DMS 273 treated with DMSO at 0.1 percent for 48 hours (cell line): ENCODE measurements around the gene SH3BP2.

ENCODE experiments used
- DNase-seq: peaks from one replicate; lab custom pipeline; 2025; lab: John Stamatoyannopoulos, UW

SH3BP2 gene

GRCh38 chr4:2792711-2793585 is at the start of gene SH3BP2:
TSS of gene SH3BP2 (plus strand) at chr4:2793085. CDS start at chr4:2820618, 27,533 bp downstream.
- DNase-seq: no peak

DNA sequence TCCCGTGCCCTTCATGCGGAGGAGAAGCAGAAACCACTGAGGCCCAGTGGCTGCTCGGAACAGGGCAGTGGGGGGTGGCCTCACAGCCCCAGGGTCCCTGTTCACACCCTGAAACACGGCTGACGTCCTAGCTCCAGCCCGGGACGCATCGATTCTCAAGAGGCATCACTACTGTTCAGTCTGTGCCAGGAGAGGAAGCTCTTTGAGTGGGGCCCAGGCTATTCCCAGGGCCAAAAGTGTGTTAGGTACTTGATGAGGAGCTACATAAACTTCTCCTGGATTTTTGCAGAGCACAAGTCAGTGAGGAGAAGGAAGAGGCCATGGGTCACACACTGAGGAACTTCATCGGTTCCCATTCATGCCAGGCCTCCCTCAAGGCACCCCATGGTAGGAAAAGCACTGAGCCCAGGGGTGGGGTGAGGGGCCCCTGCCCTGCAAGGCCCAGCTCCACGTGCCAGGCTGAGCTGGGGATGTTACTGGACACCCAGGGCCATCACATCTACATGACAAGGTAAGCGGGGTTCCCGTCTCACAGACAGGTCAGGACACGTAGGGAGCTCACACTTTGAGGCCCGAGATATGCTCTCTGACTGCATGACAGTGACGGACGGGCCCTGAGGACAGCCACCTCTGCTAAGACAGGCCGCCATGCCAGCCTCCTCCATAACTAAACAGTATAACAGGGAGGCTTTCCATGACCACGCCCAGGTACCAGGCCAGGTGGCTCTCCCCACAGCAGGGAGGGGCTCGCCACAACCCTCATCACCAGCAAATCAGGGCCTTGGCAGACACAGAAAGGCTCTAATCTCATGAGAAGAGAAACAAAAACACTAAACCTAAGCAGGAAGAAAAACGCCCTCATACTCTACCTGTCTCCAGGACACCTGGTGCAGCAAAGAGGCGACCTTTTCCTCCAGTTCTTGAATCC is 49.1 kb upstream of the SH3BP2 start:
- DNase-seq: no peak

- no peak for DNase-seq
These were observed 48.2 kb upstream of the SH3BP2 start for GRCh38 chr4:2744576-2745270.

DNA sequence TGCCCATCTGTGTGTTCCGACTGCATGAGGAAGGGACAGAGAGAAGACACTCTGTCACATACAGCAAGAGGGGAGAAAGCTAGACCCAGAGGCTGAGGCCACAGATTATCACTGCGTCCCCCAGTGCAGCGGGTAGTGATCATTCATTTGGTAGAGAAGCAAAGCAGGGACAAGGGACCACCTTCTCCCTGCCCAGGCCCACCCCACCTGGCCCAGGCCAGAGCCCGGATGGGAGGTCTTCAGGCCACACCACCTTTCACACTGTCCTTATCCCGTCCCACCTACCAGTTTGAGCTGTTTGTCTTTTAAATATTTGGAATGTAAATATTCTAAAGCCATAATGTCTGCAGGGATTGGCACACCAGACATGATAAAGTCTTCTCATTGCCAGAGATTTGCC is 47.4 kb upstream of the SH3BP2 start:
- DNase-seq: no peak

DNA sequence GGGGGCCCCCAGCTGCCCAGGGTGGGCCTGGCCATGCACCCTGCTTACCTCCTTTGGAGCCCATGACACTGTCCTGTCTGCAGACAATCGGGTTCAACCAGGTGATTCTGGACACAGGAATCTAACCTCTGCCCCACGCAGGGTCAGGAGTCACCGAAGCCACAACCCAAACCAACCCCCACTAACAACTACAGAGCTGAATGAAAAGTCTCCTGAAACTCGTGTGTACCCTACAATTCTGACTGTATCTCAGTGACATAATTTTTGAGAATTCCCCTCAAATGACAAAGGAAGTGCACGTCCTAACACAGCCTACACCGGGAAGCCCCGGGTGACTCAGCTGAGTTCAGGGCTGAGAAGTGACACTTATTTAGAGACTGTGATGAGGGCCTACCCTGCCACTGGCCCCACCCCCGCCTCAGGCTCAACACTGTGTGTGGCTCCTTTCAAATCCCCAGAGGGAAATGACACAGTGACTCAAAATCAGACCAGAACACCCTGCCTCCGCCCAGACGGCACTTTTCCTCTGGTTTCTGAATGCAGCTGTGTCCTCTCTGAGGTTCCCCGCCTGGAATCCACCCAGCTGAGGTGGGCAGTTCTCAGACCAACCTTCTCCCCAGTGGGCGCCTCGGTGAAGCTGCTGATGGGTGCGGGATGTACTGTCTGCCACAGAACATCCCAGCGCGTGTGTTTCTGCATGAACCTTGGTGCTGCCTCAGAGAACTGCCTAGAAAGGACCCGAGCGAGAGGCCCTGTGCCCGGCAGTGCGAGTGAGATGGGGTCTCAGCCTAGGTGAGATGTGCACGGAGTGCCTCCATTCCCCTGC is 46.7 kb upstream of the SH3BP2 start:
- DNase-seq: no peak

- DNase-seq: no peak
These were observed 45.8 kb upstream of the SH3BP2 start for GRCh38 chr4:2746891-2747695.

GRCh38 chr4:2750719-2751605 is 41.9 kb upstream of the SH3BP2 start:
- no peak for DNase-seq

GRCh38 chr4:2753436-2753835 is 39.4 kb upstream of the SH3BP2 start:
- no peak for DNase-seq

- DNase-seq: no peak
These were observed 37.8 kb upstream of the SH3BP2 start for GRCh38 chr4:2754848-2755819.

- no peak for DNase-seq
These were observed 36.8 kb upstream of the SH3BP2 start, which contains the start of gene TNIP2 for GRCh38 chr4:2755821-2756690. TSS of gene TNIP2 (minus strand) at chr4:2756336. CDS start at chr4:2756289, 47 bp downstream.

DNA sequence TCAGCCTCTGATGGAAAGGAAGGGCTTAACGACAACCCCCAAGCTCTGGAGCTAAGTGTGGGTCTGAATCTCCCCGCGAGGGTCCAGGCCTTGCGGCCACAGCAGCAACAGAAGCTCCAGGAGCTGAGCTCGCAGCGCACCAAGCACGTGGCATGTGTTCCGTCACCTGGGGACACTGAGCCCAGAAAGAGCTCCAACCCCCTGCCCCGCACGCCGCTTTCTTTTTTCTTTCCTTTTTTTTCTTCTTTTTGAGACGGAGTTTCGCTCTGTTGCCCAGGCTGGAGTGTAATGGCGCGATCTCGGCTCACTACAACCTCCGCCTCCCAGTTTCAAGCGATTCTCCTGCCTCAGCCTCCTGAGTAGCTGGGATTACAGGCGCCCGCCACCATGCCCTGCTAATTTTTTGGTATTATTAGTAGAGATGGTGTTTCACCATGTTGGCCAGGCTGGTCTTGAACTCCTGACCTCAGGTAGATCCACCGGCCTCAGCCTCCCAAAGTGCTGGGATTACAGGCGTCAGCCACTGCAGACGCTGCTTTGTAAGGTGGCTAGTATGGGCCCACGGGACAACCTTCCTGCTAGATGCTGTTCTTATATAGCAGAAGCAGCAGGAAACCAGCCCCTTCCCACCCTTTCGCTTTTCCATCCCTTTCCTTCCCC is 36.1 kb upstream of the SH3BP2 start:
- no peak for DNase-seq

DNA sequence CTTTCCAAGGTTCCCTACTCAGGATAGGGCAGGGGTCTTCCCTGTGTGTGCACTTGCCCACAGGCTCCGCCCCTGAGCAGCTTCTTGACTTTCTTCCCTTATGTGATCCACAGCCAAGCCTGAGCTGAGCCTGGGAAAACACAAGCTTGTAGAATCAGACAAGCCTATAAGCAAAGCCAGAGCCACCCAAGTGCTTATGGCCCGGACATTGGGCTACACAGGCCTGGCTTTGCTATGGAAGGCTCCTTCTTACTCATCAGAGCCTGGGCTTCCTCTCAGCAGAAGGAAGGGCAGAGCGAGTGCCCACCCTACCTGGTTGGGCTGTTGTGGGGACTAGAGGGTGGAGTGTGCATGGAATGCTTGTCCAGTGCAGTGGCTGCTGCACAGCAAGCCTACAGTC is 35.5 kb upstream of the SH3BP2 start:
- DNase-seq: no peak

- DNase-seq: no peak
These were observed 31.6 kb upstream of the SH3BP2 start for GRCh38 chr4:2761035-2761923.

DNA sequence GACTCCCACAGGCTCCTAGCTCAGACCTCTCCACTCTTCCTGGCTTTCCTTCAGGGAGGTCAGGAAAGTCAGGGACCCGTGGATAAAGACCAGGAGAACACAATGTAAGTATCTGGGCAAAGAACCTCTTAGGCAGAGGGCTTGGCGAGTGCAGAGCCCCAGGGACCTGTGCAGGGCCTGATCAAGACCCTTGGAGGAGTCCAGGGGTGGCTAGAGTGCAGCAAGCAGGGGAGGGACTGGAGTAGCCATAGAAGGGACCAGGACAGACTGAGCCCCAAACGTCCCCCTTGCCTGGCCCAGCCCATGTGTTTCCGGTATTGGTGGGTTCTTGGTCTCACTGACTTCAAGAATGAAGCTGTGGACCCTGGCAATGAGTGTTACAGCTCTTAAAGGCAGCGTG is 30.8 kb upstream of the SH3BP2 start:
- DNase-seq: no peak
